ENCODE measurements around the gene MYD88.
"Not testable (repeated sequence)": the region's sequence is repeated elsewhere in the genome, so short reads cannot be mapped to it uniquely, and the experiment has no call there.

Gene MYD88

DNA sequence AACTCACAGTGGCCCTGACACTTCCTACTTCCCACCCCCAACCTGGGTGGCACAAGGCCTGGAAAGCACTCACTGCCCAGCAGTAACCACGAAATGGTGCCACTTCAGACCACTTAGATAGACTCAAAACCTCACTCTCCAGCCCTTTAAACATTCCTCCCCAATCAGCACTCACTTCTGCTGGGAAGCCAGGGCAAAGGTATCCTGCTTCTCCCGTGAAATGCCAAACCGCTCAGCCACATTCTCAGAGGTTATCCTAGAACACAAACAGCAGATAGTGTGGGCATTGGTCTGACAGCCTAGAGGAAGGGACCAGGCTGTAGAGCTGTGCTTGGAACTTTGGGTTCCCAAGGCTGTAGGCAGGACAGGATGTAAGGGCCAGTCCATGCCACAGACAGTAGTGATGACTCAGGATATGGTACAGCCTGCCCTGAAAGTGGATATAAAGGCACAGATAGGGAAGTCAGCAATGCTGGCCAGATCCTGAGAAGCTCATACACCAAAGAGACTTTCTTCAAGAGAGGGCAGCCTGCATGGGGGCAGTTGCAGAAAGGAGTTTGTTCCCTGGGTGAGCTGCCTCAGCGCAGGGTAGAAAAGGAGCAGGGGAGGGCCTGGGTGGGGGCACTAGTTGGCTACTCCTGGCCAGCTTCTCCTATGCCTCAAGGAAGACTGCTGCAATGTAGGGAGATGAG, 10.7 kb upstream of the MYD88 start:
- DNase-seq = no peak

- no peak for DNase-seq
Observed at GRCh38 chr3:38128303-38128655, 10.2 kb upstream of the MYD88 start.

DNA sequence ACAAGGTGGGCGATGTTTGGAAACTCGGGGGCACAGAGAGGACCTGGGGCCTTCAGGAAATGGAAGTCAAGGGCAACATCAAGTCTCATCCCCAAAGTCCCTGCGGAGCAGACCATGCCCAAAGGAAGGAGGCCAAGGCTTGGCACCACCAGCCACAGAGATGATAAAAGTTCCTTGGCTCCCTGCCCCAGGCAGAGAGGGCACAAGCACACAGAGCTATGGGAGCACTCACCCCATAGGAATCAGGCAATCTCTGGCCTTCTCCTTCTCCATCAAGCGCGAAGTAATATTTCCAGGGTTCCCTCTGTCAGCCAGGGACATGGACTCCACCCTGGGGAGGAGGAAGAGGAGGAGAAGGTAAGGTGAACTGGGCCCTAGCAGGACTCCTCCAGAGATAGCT, 9.4 kb upstream of the MYD88 start:
- no peak for DNase-seq

GRCh38 chr3:38130631-38131065, 7.8 kb upstream of the MYD88 start:
- no peak for DNase-seq

GRCh38 chr3:38131621-38132369, 6.7 kb upstream of the MYD88 start:
- no peak for DNase-seq

- no peak for DNase-seq
Observed at GRCh38 chr3:38133209-38133556, 5.3 kb upstream of the MYD88 start.

- no peak for DNase-seq
Observed at GRCh38 chr3:38133557-38134405, 4.7 kb upstream of the MYD88 start.

DNA sequence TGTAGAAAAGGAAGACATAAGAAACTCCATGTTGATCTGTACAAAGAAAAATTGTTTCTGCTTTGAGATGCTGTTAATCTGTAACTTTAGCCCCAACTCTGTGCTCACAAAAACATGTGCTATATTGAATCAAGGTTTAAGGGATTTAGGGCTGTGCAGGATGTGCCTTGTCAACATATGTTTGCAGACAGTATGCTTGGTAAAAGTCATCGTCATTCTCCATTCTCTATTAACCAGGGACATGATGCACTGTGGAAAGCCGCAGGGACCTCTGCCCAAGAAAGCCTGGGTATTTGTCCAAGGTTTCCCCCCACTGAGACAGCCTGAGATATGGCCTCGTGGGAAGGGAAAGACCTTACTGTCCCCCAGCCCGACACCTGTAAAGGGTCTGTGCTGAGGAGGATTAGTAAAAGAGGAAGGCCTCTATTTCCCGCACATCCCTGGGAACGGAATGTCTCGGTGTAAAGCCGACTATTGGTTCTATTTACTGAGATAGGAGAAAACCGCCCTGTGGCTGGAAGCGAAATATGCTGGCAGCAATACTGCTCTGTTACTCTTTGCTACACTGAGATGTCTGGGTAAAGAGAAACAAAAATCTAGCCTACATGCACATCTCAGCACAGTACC, 3.8 kb upstream of the MYD88 start:
- not testable (repeated sequence) for DNase-seq

GRCh38 chr3:38135621-38136277, 2.7 kb upstream of the MYD88 start:
- not testable (repeated sequence) for DNase-seq

DNA sequence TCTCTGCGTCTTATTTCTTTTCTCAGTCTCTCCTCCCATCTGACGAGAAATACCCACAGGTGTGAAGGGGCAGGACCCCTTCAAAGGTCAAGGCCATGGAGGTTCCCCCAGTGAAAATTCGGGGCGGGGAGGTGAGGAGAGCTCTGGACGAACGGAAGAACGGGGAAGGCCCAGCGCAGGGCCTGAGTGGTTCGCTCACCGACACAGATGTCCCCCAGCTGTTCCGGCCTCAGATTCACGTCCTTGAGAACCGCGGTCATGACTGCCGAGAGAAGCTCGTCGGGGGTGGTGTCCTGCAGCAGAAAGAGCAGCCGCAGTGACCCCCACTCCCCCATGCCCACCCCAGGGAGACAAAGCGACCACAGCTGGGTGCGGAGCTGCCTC, 2.1 kb upstream of the MYD88 start:
- no peak for DNase-seq

DNA sequence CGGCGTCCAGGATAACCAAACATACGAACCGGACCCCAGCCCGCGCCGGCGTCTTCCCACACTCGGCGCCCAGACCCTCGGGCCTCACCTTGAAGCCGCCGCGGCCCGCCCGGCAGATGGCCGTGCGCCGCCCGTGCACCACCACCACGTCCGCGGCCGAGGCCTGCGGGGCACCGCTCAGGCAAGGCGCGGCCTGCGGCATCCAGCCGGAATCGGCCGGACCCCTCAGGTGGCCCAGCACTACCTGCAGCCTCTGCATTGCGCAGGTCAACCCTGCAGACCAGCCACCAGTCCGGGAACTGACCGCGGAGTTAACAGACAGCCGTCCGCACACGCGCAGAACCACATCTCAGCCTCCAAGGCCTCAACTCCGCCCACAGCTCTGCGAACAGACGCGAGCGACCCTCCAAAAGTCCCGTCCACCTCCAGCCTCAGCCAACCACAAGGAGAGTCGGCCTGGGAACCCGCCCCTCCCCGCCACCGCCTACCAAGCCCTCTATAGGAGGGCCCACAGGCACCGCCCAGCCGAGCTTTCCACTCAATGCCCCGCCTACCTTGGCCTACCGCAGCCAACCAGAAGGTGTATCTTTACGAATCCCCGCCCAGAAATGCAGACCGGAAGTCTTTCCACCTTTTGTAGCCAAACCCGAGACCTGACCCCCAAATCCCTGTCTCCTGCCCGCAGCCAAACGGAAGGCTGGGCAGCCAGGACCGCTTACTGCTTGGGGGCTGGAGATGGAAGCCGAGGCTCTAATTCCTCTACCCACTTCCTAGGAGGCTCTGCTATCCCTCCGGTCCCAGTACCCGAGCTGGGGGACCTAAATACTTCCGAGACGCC, 1.5 kb upstream of the MYD88 start, which contains the start of gene ACAA1:
TSS of gene ACAA1 (minus strand) at position 351 of the 838 bp plus-strand sequence. CDS start at position 259, 92 bp downstream.
- peak; percentile 96 for DNase-seq

GRCh38 chr3:38137615-38138348, 679 bp upstream of the MYD88 start:
- DNase-seq = no peak

- no peak for DNase-seq
Observed at GRCh38 chr3:38139191-38139590, 730 bp downstream of the MYD88 start.

GRCh38 chr3:38139652-38140051, 1.2 kb downstream of the MYD88 start:
- no peak for DNase-seq

DNA sequence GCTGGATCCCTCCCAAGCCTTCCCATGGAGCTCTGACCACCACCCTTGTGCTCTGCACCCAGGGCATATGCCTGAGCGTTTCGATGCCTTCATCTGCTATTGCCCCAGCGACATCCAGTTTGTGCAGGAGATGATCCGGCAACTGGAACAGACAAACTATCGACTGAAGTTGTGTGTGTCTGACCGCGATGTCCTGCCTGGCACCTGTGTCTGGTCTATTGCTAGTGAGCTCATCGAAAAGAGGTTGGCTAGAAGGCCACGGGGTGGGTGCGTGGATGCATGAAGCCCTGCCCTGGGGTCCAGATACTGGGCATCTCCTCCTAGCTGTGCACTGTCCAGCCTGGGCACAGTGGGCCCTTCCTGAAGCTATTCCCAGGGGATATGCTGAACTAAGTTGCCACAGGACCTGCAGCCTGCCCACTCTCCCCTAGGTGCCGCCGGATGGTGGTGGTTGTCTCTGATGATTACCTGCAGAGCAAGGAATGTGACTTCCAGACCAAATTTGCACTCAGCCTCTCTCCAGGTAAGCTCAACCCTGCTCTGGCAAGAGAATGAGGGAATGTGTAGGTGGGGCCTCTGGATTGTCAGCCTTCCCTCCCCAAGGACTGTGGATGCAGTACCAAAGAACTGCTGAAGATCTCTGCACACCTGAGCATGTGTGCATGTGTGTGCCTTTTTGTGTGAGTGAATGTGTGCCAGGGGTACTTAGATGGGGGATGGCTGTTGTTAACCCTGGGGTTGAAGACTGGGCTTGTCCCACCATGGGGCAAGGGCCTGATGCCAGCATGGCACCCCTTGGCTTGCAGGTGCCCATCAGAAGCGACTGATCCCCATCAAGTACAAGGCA, 2.1 kb downstream of the MYD88 start:
- no peak for DNase-seq

DNA sequence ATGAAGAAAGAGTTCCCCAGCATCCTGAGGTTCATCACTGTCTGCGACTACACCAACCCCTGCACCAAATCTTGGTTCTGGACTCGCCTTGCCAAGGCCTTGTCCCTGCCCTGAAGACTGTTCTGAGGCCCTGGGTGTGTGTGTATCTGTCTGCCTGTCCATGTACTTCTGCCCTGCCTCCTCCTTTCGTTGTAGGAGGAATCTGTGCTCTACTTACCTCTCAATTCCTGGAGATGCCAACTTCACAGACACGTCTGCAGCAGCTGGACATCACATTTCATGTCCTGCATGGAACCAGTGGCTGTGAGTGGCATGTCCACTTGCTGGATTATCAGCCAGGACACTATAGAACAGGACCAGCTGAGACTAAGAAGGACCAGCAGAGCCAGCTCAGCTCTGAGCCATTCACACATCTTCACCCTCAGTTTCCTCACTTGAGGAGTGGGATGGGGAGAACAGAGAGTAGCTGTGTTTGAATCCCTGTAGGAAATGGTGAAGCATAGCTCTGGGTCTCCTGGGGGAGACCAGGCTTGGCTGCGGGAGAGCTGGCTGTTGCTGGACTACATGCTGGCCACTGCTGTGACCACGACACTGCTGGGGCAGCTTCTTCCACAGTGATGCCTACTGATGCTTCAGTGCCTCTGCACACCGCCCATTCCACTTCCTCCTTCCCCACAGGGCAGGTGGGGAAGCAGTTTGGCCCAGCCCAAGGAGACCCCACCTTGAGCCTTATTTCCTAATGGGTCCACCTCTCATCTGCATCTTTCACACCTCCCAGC, 2.9 kb downstream of the MYD88 start:
- no peak for DNase-seq

DNA sequence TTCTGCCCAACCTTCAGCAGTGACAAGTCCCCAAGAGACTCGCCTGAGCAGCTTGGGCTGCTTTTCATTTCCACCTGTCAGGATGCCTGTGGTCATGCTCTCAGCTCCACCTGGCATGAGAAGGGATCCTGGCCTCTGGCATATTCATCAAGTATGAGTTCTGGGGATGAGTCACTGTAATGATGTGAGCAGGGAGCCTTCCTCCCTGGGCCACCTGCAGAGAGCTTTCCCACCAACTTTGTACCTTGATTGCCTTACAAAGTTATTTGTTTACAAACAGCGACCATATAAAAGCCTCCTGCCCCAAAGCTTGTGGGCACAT, 3.5 kb downstream of the MYD88 start:
- DNase-seq = no peak

- no peak for DNase-seq
Observed at GRCh38 chr3:38142959-38143358, 4.5 kb downstream of the MYD88 start.

DNA sequence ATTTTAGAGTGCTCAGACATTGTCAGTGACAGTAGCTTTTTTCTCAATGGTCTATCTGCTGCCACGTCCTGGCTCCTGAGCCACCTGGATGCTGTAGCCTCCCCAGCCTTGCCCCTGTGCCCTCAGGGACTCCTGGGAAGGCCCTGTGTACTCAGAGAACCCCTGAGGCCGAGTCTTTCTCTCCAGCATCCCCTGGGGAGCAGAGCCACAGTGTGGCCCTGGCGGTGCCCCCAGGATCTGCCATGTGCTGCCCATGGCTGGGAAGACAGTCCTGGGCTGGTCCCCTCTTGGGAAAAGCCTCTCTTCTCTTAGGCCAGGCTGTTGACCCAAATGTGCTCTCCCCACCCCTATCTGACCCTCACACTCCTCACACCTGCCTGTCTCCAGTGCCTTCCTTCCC, 5.0 kb downstream of the MYD88 start:
- DNase-seq = no peak
